ENCODE data around the gene PCDHGA12.
"Not testable (repeated sequence)": the region's sequence is repeated elsewhere in the genome, so short reads cannot be mapped to it uniquely, and the experiment has no call there.

GRCh38 chr5:141394401-141395187 is 35.7 kb upstream of the PCDHGA12 start:
- not testable (repeated sequence) for TF ChIP-seq EZH2phosphoT487 (IDR thresholded peaks at IDR 0.05; ENCODE audit: insufficient read depth, low read depth); EZH2 (IDR thresholded peaks at IDR 0.05; ENCODE audit: insufficient read depth, poor library complexity, severe bottlenecking)

Data from GM23248 (cell line).